ENCODE results near the gene TAGLN. TPM values are rescaled to one million over a fixed set of nuclear protein-coding genes. Genes with fewer than 3 reads are reported as not detected.

The TAGLN gene
- 97.9 and 106 TPM in 2 replicates for total RNA-seq (ENCODE audit: low replicate concordance)
- long read RNA-seq, transcript TAGLN-202 (5 exons, 928 nt), result major isoform, 76 of 80 reads
- long read RNA-seq, partial matches to known transcripts, result 0 of 80 reads
- long read RNA-seq, other reads (novel, unspliced or antisense), result 4 of 80 reads

DNA sequence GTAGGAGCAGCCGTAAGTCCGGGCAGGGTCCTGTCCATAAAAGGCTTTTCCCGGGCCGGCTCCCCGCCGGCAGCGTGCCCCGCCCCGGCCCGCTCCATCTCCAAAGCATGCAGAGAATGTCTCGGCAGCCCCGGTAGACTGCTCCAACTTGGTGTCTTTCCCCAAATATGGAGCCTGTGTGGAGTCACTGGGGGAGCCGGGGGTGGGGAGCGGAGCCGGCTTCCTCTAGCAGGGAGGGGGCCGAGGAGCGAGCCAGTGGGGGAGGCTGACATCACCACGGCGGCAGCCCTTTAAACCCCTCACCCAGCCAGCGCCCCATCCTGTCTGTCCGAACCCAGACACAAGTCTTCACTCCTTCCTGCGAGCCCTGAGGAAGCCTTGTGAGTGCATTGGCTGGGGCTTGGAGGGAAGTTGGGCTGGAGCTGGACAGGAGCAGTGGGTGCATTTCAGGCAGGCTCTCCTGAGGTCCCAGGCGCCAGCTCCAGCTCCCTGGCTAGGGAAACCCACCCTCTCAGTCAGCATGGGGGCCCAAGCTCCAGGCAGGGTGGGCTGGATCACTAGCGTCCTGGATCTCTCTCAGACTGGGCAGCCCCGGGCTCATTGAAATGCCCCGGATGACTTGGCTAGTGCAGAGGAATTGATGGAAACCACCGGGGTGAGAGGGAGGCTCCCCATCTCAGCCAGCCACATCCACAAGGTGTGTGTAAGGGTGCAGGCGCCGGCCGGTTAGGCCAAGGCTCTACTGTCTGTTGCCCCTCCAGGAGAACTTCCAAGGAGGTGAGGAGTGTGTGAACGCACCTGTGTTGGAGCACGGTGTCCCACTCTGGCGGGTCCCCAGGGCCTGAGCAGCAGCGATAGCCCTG is at the start of gene TAGLN:
TSS of gene TAGLN (plus strand) at position 318 of the 863 bp plus-strand sequence. CDS start 3,644 bp downstream, outside the sequence.
- DNase-seq (ENCODE audit: extremely low spot score, unreplicated experiment), result no peak
- TF ChIP-seq, protein P1, sequence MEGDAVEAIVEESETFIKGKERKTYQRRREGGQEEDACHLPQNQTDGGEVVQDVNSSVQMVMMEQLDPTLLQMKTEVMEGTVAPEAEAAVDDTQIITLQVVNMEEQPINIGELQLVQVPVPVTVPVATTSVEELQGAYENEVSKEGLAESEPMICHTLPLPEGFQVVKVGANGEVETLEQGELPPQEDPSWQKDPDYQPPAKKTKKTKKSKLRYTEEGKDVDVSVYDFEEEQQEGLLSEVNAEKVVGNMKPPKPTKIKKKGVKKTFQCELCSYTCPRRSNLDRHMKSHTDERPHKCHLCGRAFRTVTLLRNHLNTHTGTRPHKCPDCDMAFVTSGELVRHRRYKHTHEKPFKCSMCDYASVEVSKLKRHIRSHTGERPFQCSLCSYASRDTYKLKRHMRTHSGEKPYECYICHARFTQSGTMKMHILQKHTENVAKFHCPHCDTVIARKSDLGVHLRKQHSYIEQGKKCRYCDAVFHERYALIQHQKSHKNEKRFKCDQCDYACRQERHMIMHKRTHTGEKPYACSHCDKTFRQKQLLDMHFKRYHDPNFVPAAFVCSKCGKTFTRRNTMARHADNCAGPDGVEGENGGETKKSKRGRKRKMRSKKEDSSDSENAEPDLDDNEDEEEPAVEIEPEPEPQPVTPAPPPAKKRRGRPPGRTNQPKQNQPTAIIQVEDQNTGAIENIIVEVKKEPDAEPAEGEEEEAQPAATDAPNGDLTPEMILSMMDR (conservative IDR thresholded peaks at IDR 0.05), result no peak
- H3K27ac Mint-ChIP-seq, result peak within 1 kb of the TSS; percentile 83
- H3K4me3 Mint-ChIP-seq, result peak within 1 kb of the TSS; percentile 76
- H3K36me3 Mint-ChIP-seq, result peaks cover 15% of the 10 kb centered on the region
- peaks cover 25% of the 10 kb centered on the region for H3K4me1 Mint-ChIP-seq (ENCODE audit: unreplicated experiment)
- H3K9me3 Mint-ChIP-seq, result no peaks in the 10 kb centered on the region
- H3K27me3 Mint-ChIP-seq, result no peaks in the 10 kb centered on the region

DNA sequence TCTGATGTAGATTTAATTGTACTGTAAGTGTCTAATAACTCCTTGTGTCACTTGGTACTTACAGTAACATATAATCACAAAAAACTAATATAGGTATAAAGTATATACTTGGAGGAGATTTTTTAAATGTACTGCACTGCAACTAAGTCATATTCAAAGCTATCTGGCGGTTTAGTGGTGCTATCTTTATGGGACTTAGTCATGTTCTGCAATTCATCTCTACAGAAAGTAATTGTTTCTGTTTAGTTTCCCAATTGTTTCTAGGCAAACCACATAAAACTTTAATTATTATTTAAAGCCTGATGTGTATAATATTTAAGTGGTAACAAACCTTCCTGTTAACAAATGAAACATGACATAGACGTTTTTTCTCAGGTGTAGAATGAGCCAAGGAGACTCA is 47.1 kb upstream of the TAGLN start:
- no peak for DNase-seq (ENCODE audit: extremely low spot score, unreplicated experiment)
- Mint-ChIP-seq H3K4me3 (no peak overlapping the region), H3K27ac (no peak overlapping the region), H3K4me1 (ENCODE audit: unreplicated experiment) (peaks cover 7% of the 10 kb centered on the region), H3K36me3 (peaks cover 15% of the 10 kb centered on the region), H3K9me3 (no peaks in the 10 kb centered on the region), H3K27me3 (no peaks in the 10 kb centered on the region)
- TF ChIP-seq, protein P1 (conservative IDR thresholded peaks at IDR 0.05), result no peak

DNA sequence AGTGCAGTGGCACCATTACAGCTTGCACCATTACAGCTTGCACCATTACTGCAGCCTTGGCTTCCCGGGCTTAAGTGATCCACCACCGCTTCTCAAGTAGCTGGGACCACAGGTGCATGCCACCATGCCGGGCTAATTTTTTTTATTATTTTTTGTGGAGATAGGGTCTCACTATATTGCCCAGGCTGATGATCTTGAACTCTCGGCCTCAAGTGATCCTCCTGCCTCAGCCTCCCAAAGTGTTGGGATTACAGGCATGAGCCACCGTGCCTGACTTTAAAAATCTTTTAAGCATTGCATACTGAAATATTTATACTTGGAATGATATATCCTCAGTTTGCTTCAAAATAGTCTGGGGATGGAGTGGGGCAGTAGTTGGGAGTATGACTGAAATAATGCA is 44.7 kb upstream of the TAGLN start:
- H3K4me1 Mint-ChIP-seq (ENCODE audit: unreplicated experiment), result peaks cover 4% of the 10 kb centered on the region
- H3K27ac Mint-ChIP-seq, result no peak overlapping the region
- H3K36me3 Mint-ChIP-seq, result peaks cover 17% of the 10 kb centered on the region
- no peak for DNase-seq (ENCODE audit: extremely low spot score, unreplicated experiment)
- no peak overlapping the region for H3K4me3 Mint-ChIP-seq
- TF ChIP-seq, protein P1 (conservative IDR thresholded peaks at IDR 0.05), result no peak
- no peaks in the 10 kb centered on the region for H3K9me3 Mint-ChIP-seq
- no peaks in the 10 kb centered on the region for H3K27me3 Mint-ChIP-seq

DNA sequence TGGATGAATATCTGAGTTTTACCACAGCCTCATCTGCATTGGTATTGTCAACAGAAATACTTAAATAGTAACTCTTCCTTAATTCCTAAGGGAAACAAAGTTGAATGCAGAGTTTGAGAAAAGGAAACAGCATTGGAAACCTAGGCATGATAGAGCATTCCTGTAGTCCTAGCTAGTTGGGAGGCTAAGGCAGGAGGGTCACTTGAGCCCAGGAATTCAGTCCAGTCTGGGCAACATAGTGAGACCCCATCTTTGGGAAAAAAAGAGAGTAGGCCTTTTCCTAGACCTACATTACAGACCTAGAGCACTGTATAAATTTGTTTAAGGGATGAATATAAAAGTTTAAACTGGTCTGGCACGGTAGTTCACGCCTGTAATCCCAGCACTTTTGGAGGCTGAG is 41.7 kb upstream of the TAGLN start:
- DNase-seq (ENCODE audit: extremely low spot score, unreplicated experiment), result no peak
- Mint-ChIP-seq H3K36me3 (peaks cover 17% of the 10 kb centered on the region), H3K9me3 (no peaks in the 10 kb centered on the region), H3K27ac (no peak overlapping the region), H3K4me1 (ENCODE audit: unreplicated experiment) (peaks cover 4% of the 10 kb centered on the region), H3K27me3 (no peaks in the 10 kb centered on the region), H3K4me3 (no peak overlapping the region)
- TF ChIP-seq, protein P1 (conservative IDR thresholded peaks at IDR 0.05), result no peak

DNA sequence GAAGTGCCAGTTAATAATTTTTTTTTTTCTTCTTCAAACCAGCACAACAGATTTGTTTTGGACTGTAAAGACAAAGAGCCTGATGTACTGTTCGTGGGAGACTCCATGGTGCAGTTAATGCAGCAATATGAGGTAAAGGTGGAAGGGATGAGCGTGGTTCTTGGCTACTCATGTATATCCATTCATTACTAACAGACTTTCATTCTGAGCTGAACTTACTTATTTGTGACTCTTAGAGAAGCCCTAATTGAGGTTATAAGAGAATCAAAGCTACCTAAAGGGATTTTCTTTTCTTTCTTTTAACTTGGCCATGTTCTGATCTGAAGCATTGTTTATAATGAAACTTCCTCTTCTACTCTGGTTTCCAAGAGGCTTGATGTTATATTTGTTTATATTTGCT is 39.3 kb upstream of the TAGLN start:
- Mint-ChIP-seq H3K27ac (no peak overlapping the region), H3K36me3 (peaks cover 17% of the 10 kb centered on the region), H3K4me3 (no peak overlapping the region), H3K27me3 (no peaks in the 10 kb centered on the region), H3K9me3 (no peaks in the 10 kb centered on the region), H3K4me1 (ENCODE audit: unreplicated experiment) (peaks cover 4% of the 10 kb centered on the region)
- TF ChIP-seq, protein P1 (conservative IDR thresholded peaks at IDR 0.05), result no peak
- DNase-seq (ENCODE audit: extremely low spot score, unreplicated experiment), result no peak
